HEK293 (cell line): ENCODE results near the gene AAK1.
"Not testable (repeated sequence)": the region's sequence is repeated elsewhere in the genome, so short reads cannot be mapped to it uniquely, and the experiment has no call there.

Source experiments
- CTCF ChIA-PET: fragments of 350-600 bp; formaldehyde crosslinking; extraction: SDS; loops from one replicate; lab custom pipeline; 2021; ENCODE audit warnings: antibody characterized with exemption; lab: Yijun Ruan, JAX
- POLR2A ChIA-PET: fragments of 300-600 bp; formaldehyde crosslinking; extraction: SDS; loops from one replicate; lab custom pipeline; 2020; ENCODE audit warnings: antibody characterized with exemption, inconsistent platforms; lab: Yijun Ruan, JAX
- H3K27ac ChIP-seq: fragments of 200-500 bp; sonication (Bioruptor generic); 2 replicates; pipeline ENCODE4 v1.5.1; 2014; ENCODE audit warnings: low read depth, low read length, control low read depth, inconsistent platforms; ENCODE audit errors: extremely low read depth
- H3K36me3 ChIP-seq, 2 experiments: fragments of 200-500 bp in 1 of 2; sonication (Bioruptor generic) in 1 of 2; 1 replicate in 1 of 2; 2 replicates in 1 of 2; pipeline ENCODE4 v1.5.1; 2014 to 2017; ENCODE audit warnings: inconsistent platforms in 2 of 2, low read length in 2 of 2; ENCODE audit not compliant: control insufficient read depth in 2 of 2, insufficient read depth in 1 of 2
- H3K4me1 ChIP-seq: fragments of 200-500 bp; sonication (Bioruptor generic); 2 replicates; pipeline ENCODE4 v1.5.1; 2014; ENCODE audit warnings: mild to moderate bottlenecking, low read length, inconsistent platforms; ENCODE audit not compliant: control insufficient read depth, insufficient read depth
- H3K4me3 ChIP-seq: 2 replicates; pipeline ENCODE4 v1.5.1; 2011; ENCODE audit warnings: low read depth, mild to moderate bottlenecking, control low read depth, low read length, moderate library complexity
- H3K9me3 ChIP-seq: fragments of 200-500 bp; sonication (Bioruptor generic); 2 replicates; pipeline ENCODE4 v1.5.1; 2014; ENCODE audit warnings: low read depth, low read length, inconsistent platforms; ENCODE audit not compliant: control insufficient read depth, insufficient read depth
- ATF2 ChIP-seq: fragments of 450-650 bp; formaldehyde crosslinking; IDR thresholded peaks from 2 replicates; pipeline ENCODE4 v1.5.1; 2016; ENCODE audit warnings: missing biosample characterization, missing genetic modification characterization, low read depth
- GFI1B ChIP-seq: fragments of 450-650 bp; formaldehyde crosslinking; IDR thresholded peaks from 2 replicates; pipeline ENCODE4 v1.5.1; 2016; ENCODE audit warnings: missing biosample characterization, missing genetic modification characterization
- GLIS1 ChIP-seq: fragments of 450-650 bp; formaldehyde crosslinking; IDR thresholded peaks from 2 replicates; pipeline ENCODE4 v1.5.1; 2016; ENCODE audit warnings: missing biosample characterization, missing genetic modification characterization
- SCRT1 ChIP-seq: fragments of 450-650 bp; formaldehyde crosslinking; IDR thresholded peaks from 2 replicates; pipeline ENCODE4 v1.5.1; 2016; ENCODE audit warnings: missing biosample characterization, missing genetic modification characterization, borderline replicate concordance
- SCRT2 ChIP-seq: fragments of 450-650 bp; formaldehyde crosslinking; IDR thresholded peaks from 2 replicates; pipeline ENCODE4 v1.5.1; 2016; ENCODE audit warnings: missing biosample characterization, missing genetic modification characterization
- SP3 ChIP-seq: fragments of 450-650 bp; formaldehyde crosslinking; IDR thresholded peaks from 2 replicates; pipeline ENCODE4 v1.5.1; 2016; ENCODE audit warnings: missing biosample characterization, missing genetic modification characterization
- SP7 ChIP-seq: fragments of 450-650 bp; formaldehyde crosslinking; IDR thresholded peaks from 2 replicates; pipeline ENCODE4 v1.5.1; 2016; ENCODE audit warnings: missing biosample characterization, missing genetic modification characterization
- TSHZ1 ChIP-seq: fragments of 450-650 bp; formaldehyde crosslinking; IDR thresholded peaks from 2 replicates; pipeline ENCODE4 v1.5.1; 2016; ENCODE audit warnings: missing biosample characterization, missing genetic modification characterization, borderline replicate concordance
- ZNF112 ChIP-seq: fragments of 450-650 bp; formaldehyde crosslinking; IDR thresholded peaks from 2 replicates; pipeline ENCODE4 v1.5.0; 2017; ENCODE audit warnings: missing biosample characterization, missing genetic modification characterization
- ZNF248 ChIP-seq: fragments of 450-650 bp; formaldehyde crosslinking; IDR thresholded peaks from 2 replicates; pipeline ENCODE4 v1.5.1; 2017; ENCODE audit warnings: missing biosample characterization, missing genetic modification characterization
- ZNF302 ChIP-seq: fragments of 450-650 bp; formaldehyde crosslinking; IDR thresholded peaks from 2 replicates; pipeline ENCODE4 v1.5.1; 2016; ENCODE audit warnings: missing biosample characterization, missing genetic modification characterization, low read depth
- ZNF354C ChIP-seq: fragments of 450-650 bp; formaldehyde crosslinking; IDR thresholded peaks from 2 replicates; pipeline ENCODE4 v1.5.1; 2016; ENCODE audit warnings: missing biosample characterization, missing genetic modification characterization, low read depth, borderline replicate concordance
- ZNF404 ChIP-seq: fragments of 450-650 bp; formaldehyde crosslinking; IDR thresholded peaks from 2 replicates; pipeline ENCODE4 v1.5.1; 2017; ENCODE audit warnings: missing biosample characterization, missing genetic modification characterization
- ZNF514 ChIP-seq: fragments of 450-650 bp; formaldehyde crosslinking; IDR thresholded peaks from 2 replicates; pipeline ENCODE4 v1.5.1; 2016; ENCODE audit warnings: missing biosample characterization, missing genetic modification characterization
- ZNF596 ChIP-seq: fragments of 450-650 bp; IDR thresholded peaks from 2 replicates; pipeline ENCODE4 v1.5.0; 2018; ENCODE audit warnings: missing biosample characterization, mild to moderate bottlenecking, missing genetic modification characterization, moderate library complexity
- ZNF776 ChIP-seq: fragments of 450-650 bp; formaldehyde crosslinking; IDR thresholded peaks from 2 replicates; pipeline ENCODE4 v1.5.0; 2017; ENCODE audit warnings: missing biosample characterization, missing genetic modification characterization, borderline replicate concordance

AAK1 gene

GRCh38 chr2:69623236-69623635 lies 20.3 kb downstream of the AAK1 start:
- TF ChIP-seq SP3 (no peak), GLIS1 (tag by site-specific recombination) (no peak), SCRT2 (tag by site-specific recombination) (no peak), ZNF112 (tag by site-specific recombination) (no peak), ZNF776 (tag by site-specific recombination) (no peak)
- no peak overlapping the region for H3K4me3 ChIP-seq
- CTCF ChIA-PET: no interaction called here
- no peak overlapping the region for H3K27ac ChIP-seq
- H3K4me1 ChIP-seq: 0 out of 2 replicates have a peak, but pooled peaks cover 2% of the 10 kb centered on the region
- H3K9me3 ChIP-seq: no peaks in the 10 kb centered on the region
- POLR2A ChIA-PET: no interaction called here
- H3K36me3 ChIP-seq: no peaks in the 10 kb centered on the region

GRCh38 chr2:69622805-69623204 lies 20.7 kb downstream of the AAK1 start:
- H3K4me1 ChIP-seq, CTCF ChIA-PET, H3K36me3 ChIP-seq, H3K27ac ChIP-seq, H3K9me3 ChIP-seq, H3K4me3 ChIP-seq, POLR2A ChIA-PET: not testable (repeated sequence)

- H3K9me3 ChIP-seq, H3K36me3 ChIP-seq, H3K4me3 ChIP-seq, H3K4me1 ChIP-seq, CTCF ChIA-PET, POLR2A ChIA-PET, H3K27ac ChIP-seq: not testable (repeated sequence)
Measured at GRCh38 chr2:69622017-69622540, 21.5 kb downstream of the AAK1 start.

GRCh38 chr2:69621440-69621839 lies 22.1 kb downstream of the AAK1 start:
- CTCF ChIA-PET: interaction anchor here (0.6 kb wide), 1 partner anchor 245 kb away, joined by 4 read pairs; no protein-coding TSS in a partner anchor
- H3K36me3 ChIP-seq: no peaks in the 10 kb centered on the region
- H3K4me1 ChIP-seq: 0 out of 2 replicates have a peak, but pooled peaks cover 2% of the 10 kb centered on the region
- POLR2A ChIA-PET: no interaction called here
- TF ChIP-seq ZNF514 (tag by site-specific recombination) (no peak), SCRT1 (tag by site-specific recombination) (no peak), ZNF404 (no peak), ZNF354C (tag by site-specific recombination) (no peak), ZNF302 (tag by site-specific recombination) (no peak), ATF2 (tag by site-specific recombination) (no peak), ZNF248 (tag by site-specific recombination) (no peak), GFI1B (tag by site-specific recombination) (no peak), TSHZ1 (no peak), ZNF596 (no peak), SP7 (tag by site-specific recombination) (no peak)
- TF ChIP-seq, all 188 proteins: peak for 0
- no peak overlapping the region for H3K4me3 ChIP-seq
- H3K9me3 ChIP-seq: no peaks in the 10 kb centered on the region
- no peak overlapping the region for H3K27ac ChIP-seq
